Omental fat pad (tissue), 4 donors: ENCODE data around the gene TSPAN5. TPM values are rescaled to one million over a fixed set of nuclear protein-coding genes. Genes with fewer than 3 reads are reported as not detected.

Experiments
- ATAC-seq: fragments of 150-250 bp; one replicate; pipeline ENCODE4 v1.9.1; 2016; ENCODE audit warnings: mild to moderate bottlenecking, moderate library complexity; ENCODE audit not compliant: low FRiP score
- DNase-seq: peaks from one replicate; pipeline ENCODE4 v3.0.0-alpha.2; 2019; ENCODE audit warnings: low spot score
- total RNA-seq, 4 donors: library from RNA; depleted of rRNA; stranded (reverse); fragments of >200 nt; gene quantifications; one replicate each; pipeline ENCODE4 v1.1.0, GENCODE V29; 2016
- TF ChIP-seq, protein P1 (sequence below), 3 donors: fragments of 450-650 bp; IDR thresholded peaks; one replicate each; pipeline ENCODE4 v1.5.1; 2016 to 2017; ENCODE audit warnings: antibody characterized with exemption in 3 of 3, mild to moderate bottlenecking in 3 of 3, moderate library complexity in 2 of 3

Gene TSPAN5
- total RNA-seq, 4 donors from 2014 or later, result 5.1 to 17.7 (median 6.9) TPM

DNA sequence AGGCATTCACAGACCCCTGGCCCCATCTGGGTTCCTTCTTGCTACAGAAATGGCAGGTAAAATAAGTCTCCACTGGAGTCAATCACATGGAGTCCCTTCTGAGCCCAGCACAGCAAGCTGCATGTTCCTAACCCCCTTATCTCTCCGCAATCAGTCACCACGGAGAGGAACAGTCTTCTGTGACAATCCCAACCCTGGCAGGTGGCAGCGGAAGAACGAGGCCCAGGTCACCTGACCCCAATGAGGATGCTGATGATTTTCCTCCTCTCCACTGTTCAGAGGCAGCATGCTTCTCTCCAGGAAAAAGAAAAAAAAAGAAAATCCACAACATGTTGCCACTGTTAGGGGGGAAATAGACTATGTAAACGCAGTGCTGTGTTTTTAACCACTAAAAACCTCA is 50.1 kb downstream of the TSPAN5 start:
- DNase-seq, result no peak
- TF ChIP-seq, protein P1, sequence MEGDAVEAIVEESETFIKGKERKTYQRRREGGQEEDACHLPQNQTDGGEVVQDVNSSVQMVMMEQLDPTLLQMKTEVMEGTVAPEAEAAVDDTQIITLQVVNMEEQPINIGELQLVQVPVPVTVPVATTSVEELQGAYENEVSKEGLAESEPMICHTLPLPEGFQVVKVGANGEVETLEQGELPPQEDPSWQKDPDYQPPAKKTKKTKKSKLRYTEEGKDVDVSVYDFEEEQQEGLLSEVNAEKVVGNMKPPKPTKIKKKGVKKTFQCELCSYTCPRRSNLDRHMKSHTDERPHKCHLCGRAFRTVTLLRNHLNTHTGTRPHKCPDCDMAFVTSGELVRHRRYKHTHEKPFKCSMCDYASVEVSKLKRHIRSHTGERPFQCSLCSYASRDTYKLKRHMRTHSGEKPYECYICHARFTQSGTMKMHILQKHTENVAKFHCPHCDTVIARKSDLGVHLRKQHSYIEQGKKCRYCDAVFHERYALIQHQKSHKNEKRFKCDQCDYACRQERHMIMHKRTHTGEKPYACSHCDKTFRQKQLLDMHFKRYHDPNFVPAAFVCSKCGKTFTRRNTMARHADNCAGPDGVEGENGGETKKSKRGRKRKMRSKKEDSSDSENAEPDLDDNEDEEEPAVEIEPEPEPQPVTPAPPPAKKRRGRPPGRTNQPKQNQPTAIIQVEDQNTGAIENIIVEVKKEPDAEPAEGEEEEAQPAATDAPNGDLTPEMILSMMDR (IDR thresholded peaks at IDR 0.05), result no peak
- ATAC-seq, result no peak

DNA sequence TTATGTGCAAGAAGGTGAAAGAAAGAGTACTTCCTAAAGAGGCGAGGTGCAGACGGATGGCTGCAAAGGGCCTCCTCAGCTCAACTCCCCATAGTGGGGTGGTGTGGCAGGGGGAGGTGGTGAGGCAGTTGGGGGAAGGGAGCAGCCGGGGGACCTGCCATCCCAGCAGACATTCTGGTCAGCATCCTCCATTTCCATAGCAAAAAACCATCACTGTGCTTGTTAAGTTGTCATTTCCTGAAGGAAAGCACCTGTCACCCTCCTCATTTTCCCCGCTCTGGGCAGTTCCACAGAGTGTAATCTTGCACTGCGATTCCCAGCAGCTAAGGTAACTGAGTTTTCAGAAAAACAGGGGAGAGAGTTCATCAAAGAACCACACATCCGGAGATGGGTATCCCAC is 51.5 kb downstream of the TSPAN5 start:
- ATAC-seq, result no peak
- no peak for DNase-seq
- TF ChIP-seq, protein P1 (IDR thresholded peaks at IDR 0.05), result no peak

DNA sequence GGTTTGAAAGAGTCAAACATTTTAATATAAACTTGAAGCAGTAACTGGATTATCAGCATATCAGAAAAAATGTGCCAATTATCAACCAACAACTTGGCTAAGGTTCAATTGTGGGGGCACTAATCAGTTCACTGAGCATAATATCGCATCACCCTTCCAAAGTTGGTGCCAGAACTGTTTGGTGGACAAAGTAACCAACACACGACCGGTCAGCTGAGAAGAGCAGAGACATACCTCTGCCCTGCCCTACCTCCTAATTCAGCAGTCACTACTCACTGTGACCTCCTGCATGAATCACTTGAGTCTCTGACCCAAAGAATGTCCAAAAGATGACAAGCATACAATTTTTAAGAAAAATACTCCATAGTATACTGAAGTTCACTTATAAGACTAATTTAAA is 53.2 kb downstream of the TSPAN5 start:
- TF ChIP-seq, protein P1 (IDR thresholded peaks at IDR 0.05), result no peak
- ATAC-seq (no peak), DNase-seq (no peak)

DNA sequence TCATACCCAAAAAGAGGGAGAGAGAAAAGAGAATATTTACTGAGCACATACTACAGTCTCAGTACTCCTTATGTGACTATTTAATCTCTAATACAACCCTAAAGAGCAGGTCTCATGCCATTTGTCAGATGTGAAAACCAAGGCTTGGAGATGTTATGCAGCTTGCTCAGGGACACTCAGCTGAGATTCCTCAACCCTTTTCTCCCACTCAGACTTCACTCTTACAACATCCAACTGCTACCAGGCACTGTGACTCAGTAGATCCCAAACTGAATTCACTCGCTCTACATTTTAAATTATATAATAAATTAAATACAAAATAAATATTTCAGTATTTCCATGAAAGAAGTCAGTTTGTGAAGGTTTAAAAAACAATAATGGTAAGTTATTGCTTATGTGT is 53.7 kb downstream of the TSPAN5 start:
- DNase-seq (no peak), ATAC-seq (no peak)
- TF ChIP-seq, protein P1 (IDR thresholded peaks at IDR 0.05), result no peak

DNA sequence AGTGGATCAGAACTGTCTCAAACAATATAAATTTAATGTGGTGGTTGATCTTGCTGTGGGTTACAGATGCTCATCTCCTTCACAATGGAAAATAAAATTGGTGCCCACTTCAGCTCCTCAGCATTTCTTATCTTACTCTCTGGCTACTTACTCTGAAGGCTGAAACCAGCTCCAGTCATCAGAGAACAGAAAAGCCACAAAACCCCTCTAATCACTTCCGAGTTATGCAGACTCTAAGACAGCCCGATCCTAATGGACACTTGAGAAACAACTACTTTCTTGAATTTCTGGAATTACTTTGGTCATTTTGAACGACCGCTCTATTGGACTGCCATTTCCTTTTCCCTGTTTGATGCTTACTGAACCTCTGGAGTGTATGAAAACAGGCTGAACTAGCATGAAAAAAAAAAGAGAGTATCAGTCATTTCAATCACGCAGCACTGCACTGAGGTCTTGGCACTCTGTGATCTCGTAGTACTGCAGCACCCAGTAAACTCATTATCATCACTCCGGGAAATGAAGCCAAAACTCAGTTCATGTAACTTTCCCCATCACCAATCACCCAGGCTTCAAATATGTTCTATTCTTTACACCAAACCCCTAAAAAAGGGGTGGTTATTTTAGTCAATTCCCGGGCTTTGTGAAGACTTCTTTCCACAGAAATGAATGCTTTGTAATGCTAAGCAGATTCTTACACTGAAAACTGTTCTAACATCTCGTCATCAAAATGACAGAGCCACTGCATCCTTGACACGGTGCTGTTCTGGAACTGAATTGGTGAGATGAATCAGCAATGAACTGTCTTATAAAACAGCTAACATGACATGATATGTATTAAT is 54.5 kb downstream of the TSPAN5 start:
- ATAC-seq, result no peak
- no peak for DNase-seq
- TF ChIP-seq, protein P1 (IDR thresholded peaks at IDR 0.05), result no peak

DNA sequence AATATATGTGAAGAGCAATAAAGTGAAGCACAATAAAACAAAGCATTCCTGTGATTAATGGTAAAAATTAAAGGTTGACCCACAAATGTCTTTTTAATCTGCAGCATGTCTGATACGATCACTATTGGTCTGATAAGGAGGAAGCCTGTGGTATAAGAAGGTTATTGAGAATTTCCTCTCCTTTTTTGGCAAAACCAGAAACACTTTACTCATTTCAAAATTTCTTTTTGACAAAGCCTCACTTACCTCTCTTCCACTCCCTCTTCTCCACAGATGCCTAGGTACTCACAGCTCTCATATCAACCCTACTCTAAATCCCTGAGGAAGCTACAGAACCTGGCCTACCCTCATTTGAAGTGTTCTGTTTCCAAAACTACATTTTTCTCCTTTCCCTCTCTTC is 56.1 kb downstream of the TSPAN5 start:
- DNase-seq, result no peak
- no peak for ATAC-seq
- TF ChIP-seq, protein P1 (IDR thresholded peaks at IDR 0.05), result no peak

DNA sequence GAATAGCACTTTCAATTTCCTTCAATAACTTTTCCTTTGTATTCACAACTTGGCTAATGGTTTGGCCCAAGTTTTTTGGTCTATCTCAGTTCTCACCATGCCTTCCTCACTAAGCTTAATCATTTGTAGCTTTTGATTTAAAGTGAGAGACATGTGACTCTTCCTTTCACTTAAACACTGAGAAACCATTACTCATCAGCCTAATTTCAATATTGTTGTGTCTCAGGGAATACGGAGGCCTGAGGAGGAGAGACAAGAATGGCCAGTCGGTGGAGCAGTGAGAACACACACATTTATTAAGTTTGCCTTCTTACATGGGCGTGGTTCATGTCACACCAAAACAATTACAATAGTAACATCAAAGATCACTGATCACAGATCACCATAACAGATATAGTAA is 56.7 kb downstream of the TSPAN5 start:
- ATAC-seq (no peak), DNase-seq (no peak)
- TF ChIP-seq, protein P1 (IDR thresholded peaks at IDR 0.05), result no peak
